Midbrain (tissue), 1 donor: Measurements from ENCODE around the gene DDI1.

Source experiments
- DNase-seq: peaks from one replicate; lab custom pipeline; 2025; lab: John Stamatoyannopoulos, UW

The DDI1 gene

GRCh38 chr11:104036588-104036987, at the start of gene DDI1:
DDI1 (plus strand) TSS chr11:104036640; CDS start chr11:104036823, 183 bp downstream.
- DNase-seq: no peak

- DNase-seq: no peak
These were observed 48.5 kb upstream of the DDI1 start for GRCh38 chr11:103987629-103988594.

- no peak for DNase-seq
These were observed 47.9 kb upstream of the DDI1 start for GRCh38 chr11:103988595-103988969.

DNA sequence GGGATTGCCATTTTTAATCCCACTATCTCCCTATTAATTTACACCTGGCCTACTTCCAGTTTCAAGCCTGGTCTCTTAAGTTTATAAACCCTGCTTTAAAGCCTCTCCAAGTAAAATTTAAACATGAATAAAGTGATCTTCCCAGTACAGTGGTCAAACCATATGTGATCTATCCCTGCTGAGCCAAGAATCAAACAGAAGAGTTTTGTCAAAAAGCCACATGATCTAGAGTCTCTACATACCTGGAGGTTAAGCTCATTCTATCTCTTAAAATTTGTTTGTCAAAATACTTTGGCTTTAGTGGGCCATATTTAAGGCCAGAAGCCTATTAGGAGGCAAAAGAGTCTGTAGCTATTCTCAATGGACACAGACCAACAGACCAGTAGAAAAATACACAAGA, 42.9 kb upstream of the DDI1 start:
- DNase-seq: no peak

DNA sequence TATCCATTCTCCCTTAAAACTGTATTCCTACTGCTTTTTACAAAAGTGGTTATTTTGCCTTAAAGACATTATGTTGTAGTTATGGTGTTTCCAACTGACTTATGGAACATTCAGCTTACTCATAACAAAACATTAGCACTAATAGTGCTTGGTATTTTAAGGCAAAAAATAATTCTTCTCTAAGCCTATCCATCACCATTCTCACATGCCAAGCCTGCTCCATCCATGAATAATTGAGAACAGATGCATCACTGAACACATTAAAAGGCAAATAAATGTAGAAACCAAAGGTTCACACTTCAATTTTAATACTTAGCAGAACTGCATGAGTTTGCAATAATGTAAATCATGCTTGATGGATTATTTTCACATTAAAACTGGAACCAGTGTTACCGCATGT, 42.3 kb upstream of the DDI1 start:
- no peak for DNase-seq

DNA sequence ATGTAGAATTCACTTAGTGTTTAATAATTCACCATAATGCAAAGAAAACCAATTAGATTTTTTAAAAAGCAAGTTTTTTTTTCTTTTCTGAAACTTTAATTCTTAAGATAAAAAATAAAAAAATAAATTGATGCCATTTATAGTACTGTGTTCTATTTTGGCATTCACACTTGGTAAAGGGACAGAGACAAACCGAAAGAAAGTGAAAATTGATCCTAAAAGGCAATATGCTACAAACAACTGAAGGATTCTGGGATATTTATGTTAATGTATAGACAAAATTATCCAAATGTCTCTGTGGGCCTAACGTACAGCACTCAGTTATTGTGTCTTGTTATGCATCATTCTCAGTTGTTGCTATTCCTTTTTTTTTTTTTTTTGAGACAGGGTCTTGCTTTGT, 41.9 kb upstream of the DDI1 start:
- DNase-seq: no peak

GRCh38 chr11:103995896-103996295, 40.5 kb upstream of the DDI1 start:
- no peak for DNase-seq

DNA sequence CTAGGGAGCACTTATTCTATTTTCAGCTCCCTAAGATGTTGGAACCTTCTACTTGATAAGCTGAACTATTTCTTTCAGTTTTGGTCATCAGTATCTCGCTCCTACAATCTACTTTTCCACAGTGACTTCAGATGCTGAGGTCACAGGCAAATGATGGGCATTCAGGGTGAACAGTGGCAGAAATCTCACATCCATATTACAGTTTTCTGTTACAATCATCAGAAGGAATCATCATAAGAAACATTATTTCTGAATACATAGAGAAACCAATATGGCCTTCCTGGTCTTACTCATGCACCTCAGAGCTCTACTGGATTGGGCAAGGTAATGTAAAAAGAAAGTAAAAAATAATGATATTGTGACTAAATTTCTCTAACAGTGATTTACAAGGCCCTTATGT, 39.4 kb upstream of the DDI1 start:
- no peak for DNase-seq

GRCh38 chr11:103998826-103999508, 37.5 kb upstream of the DDI1 start:
- DNase-seq: no peak

- DNase-seq: no peak
These were observed 35.6 kb upstream of the DDI1 start for GRCh38 chr11:104000798-104001197.

DNA sequence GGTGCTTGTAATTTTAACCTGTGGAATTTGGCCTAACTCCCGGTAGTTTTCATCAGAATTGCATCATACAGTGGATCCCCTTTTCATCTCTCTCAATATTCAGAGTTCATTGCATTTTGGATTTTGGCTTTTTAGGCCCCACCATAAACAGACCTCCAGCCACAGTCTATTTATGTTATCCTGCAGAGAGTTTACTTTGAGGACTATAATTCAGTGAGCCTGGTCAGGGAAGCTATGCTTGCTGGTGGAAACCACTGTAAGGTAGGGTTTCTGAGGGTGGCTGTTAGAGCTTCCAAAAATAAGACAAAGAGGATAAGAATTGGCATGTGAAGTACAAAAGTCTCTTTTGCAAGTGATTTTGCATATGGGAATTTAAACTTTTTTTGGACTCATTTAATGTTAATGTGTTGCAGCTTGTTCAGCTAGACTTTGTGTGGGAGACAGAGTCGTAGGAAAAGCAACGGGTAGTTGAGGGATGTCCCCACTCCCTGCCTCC, 34.8 kb upstream of the DDI1 start:
- DNase-seq: no peak

DNA sequence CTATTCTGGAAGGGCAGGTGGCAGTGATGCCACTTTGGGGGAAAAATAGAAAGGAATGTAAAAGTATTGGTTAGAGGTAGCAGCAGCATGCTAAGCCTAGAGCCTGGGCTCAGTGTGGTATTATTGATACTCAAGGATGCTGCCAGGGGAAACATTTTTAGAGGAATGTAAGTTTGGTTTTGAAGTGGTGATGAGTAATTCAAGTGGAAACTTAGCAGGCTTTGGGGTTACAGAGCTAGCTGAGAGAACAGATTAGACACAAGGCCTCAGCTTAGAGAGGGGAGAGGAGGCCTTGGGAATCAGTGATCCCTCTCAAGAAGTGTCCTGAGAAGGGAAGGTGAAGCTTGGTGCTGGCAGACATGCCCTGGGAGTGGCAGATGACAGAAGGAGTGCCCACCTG, 32.9 kb upstream of the DDI1 start:
- DNase-seq: no peak

GRCh38 chr11:104005234-104005855, 31.1 kb upstream of the DDI1 start:
- DNase-seq: no peak

DNA sequence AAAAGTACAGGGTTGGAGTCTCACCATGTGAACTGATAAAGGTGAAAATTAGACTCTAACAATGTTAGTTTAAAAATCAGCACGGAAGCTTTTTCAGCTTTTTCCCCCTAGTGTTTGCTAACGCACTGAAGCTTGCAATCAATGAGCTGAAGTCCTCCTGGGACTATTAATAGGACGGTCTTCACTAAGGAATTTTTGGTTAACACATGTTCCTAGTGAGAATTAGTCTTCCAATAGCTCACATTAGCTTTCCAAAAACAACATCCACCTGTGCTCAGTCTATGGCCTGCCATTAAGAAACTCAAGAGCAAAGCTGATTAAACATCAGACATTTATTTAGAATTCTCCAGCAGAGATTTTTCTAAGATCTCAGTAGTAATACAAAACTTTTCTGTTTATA, 26.7 kb upstream of the DDI1 start:
- DNase-seq: no peak

- no peak for DNase-seq
These were observed 25.4 kb upstream of the DDI1 start for GRCh38 chr11:104011044-104011443.

GRCh38 chr11:104015649-104016415, 20.6 kb upstream of the DDI1 start:
- DNase-seq: no peak

GRCh38 chr11:104024572-104024971, 11.9 kb upstream of the DDI1 start:
- no peak for DNase-seq

- DNase-seq: no peak
These were observed 7.8 kb upstream of the DDI1 start for GRCh38 chr11:104028476-104029263.

DNA sequence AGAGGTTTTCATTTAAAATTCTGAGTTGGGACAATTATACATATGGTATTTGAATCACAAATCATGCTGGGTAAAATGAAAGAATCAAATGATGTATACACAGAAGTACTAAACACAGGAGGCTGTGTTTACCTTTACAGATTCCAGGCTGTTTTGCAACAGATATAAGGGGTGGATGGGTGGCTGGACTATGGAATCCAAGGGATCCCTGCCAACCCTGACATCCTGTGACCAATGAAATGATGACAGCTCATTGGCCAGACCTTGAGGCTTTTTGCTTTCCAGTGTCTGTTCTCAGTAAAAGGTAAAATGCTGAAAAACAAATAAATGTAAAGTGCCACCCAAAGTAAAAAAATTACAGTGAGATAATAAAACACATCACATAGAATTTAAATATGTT, 3.3 kb upstream of the DDI1 start:
- DNase-seq: no peak

GRCh38 chr11:104033561-104033960, 2.9 kb upstream of the DDI1 start:
- DNase-seq: no peak

GRCh38 chr11:104036995-104037394, 555 bp downstream of the DDI1 start:
- DNase-seq: no peak
